ENCODE measurements around the gene DHCR24.

The DHCR24 gene

GRCh38 chr1:54887665-54888071, 673 bp upstream of the DHCR24 start:
- peak; percentile 75 for DNase-seq (ENCODE audit: low read depth)
- peak overlapping the region; percentile 91 for H3K4me3 ChIP-seq (ENCODE audit: low read length)
- TF ChIP-seq CTCF (IDR thresholded peaks at IDR 0.05; ENCODE audit: insufficient read depth, low read depth, low read length, missing control alignments): no peak

- peak overlapping the region; percentile 91 for H3K4me3 ChIP-seq (ENCODE audit: low read length)
- TF ChIP-seq CTCF (IDR thresholded peaks at IDR 0.05; ENCODE audit: insufficient read depth, low read depth, low read length, missing control alignments): no peak
- DNase-seq (ENCODE audit: low read depth): peak; percentile 77
These were observed 930 bp downstream of the DHCR24 start for GRCh38 chr1:54885807-54886723.

DNA sequence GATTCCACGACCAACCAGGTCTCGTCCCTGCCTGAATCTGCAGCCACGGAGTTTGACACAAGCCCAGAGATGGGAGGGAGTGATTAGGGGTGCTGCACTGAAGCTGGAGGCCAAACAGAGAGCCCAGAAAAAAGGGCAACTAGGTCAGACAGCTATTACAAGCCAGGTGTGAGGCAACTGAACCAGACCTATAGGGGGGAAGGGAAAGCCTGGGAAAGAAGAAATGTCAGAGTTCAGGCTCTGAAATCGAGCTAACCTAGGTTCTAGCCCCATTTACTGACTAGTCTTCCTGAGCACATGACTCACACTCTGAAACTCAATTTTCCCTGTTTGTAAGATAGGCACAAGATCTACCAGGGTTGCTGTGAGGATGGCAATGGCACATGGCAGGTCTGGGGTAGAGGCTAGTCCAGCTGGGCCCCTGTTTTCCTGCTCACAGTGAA, 1.7 kb downstream of the DHCR24 start:
- peak; percentile 38 for DNase-seq (ENCODE audit: low read depth)
- TF ChIP-seq CTCF (IDR thresholded peaks at IDR 0.05; ENCODE audit: insufficient read depth, low read depth, low read length, missing control alignments): no peak
- H3K4me3 ChIP-seq (ENCODE audit: low read length): peak overlapping the region; percentile 91

DNA sequence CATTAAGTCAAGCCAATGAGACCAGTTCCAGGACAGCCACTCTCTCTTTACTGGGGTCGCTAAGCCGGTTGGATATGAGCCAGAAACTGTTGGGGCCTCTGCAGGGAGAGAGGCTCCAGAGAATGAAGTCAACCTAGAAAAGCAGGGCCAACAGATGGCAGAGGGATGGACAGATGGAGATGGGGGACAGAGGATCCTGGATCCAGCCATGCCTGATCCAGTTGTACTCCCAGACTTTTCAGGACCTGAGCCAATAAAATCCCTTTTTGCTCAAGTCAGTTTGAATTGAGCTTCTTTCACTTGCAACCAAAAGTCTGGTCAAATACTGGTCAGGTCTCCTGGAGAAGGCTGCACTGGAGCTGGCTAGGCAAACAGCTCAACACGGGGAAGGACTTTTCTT, 2.2 kb downstream of the DHCR24 start:
- TF ChIP-seq CTCF (IDR thresholded peaks at IDR 0.05; ENCODE audit: insufficient read depth, low read depth, low read length, missing control alignments): no peak
- no peak for DNase-seq (ENCODE audit: low read depth)
- H3K4me3 ChIP-seq (ENCODE audit: low read length): peak overlapping the region; percentile 91

DNA sequence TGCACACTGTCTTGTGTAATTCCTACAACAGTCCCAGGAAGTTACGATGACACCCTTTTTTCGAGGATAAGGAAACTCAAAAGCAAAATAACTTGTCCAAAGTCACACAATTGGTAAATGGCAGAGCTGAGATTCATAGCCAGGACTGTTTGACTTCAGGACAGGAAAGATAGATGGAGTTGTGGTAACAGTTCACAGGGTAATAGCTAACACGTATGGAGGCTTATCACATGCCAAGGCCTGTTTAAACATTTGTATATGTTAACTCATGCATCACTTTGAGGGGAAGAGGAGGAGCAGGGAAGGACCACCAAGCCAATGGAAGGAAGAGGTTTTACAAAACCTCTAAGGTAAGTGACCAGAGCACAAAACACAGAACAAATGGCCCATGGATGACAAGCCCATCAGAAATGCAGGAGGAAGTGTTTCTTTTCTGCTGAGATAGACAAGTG, 2.8 kb downstream of the DHCR24 start:
- peak overlapping the region; percentile 91 for H3K4me3 ChIP-seq (ENCODE audit: low read length)
- no peak for DNase-seq (ENCODE audit: low read depth)
- no peak for TF ChIP-seq CTCF (IDR thresholded peaks at IDR 0.05; ENCODE audit: insufficient read depth, low read depth, low read length, missing control alignments)

DNA sequence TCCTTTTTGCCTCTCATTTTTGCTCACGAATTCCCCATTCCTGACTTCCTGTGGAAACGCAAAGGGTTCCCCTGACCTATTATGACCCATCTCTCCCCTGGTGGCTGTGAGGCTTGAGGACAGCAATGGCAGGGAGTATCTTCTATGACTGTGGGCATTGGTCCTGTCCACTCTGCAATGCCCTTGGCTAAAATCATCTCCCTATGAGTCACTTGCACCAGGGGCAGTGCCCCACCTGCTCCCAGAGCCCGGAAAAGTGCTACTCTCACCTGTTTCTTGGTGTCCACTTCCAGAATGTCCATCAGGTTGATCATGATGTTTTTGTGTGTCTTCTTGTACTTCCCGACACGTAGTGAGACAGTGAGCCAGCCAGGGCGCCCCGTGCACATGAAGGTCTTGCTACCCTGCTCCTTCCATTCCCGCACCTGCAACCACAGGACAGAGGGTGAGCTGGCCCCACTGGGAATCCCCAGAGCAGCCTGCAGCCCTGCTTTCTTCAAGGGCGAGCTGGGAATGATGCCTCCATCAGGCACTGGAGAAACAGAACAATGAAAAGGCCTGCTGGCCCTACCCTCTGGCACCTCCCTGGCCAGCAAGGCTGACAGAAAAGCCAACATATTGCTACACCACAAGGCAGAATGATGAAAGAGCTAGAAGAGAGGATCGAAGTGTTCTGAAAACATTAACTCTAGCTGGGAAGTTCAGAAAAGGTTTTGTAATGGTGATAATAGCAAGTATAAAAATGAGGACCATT, 3.5 kb downstream of the DHCR24 start:
- no peak for TF ChIP-seq CTCF (IDR thresholded peaks at IDR 0.05; ENCODE audit: insufficient read depth, low read depth, low read length, missing control alignments)
- DNase-seq (ENCODE audit: low read depth): no peak
- peak overlapping the region; percentile 91 for H3K4me3 ChIP-seq (ENCODE audit: low read length)

All from epithelial cell of esophagus (primary cell).